HT-29 (cell line): ENCODE measurements around the gene ZBTB46. TPM values are rescaled to one million over a fixed set of nuclear protein-coding genes. Genes with fewer than 3 reads are reported as not detected.
A peak's percentile ranks its signal among the peaks of the same experiment; 100 is the strongest.

ENCODE experiments used
- DNase-seq: peaks from one replicate; pipeline ENCODE4 v3.0.0-alpha.2; 2015; ENCODE audit warnings: low spot score
- total RNA-seq: library from RNA; depleted of rRNA; stranded (reverse); fragments of >200 nt; shearing (Covaris generic); gene quantifications from 2 replicates; pipeline ENCODE4 v1.2.3, GENCODE V29; 2014

The ZBTB46 gene
- total RNA-seq, 1 experiment from 2014 or later = 3.3 TPM

DNA sequence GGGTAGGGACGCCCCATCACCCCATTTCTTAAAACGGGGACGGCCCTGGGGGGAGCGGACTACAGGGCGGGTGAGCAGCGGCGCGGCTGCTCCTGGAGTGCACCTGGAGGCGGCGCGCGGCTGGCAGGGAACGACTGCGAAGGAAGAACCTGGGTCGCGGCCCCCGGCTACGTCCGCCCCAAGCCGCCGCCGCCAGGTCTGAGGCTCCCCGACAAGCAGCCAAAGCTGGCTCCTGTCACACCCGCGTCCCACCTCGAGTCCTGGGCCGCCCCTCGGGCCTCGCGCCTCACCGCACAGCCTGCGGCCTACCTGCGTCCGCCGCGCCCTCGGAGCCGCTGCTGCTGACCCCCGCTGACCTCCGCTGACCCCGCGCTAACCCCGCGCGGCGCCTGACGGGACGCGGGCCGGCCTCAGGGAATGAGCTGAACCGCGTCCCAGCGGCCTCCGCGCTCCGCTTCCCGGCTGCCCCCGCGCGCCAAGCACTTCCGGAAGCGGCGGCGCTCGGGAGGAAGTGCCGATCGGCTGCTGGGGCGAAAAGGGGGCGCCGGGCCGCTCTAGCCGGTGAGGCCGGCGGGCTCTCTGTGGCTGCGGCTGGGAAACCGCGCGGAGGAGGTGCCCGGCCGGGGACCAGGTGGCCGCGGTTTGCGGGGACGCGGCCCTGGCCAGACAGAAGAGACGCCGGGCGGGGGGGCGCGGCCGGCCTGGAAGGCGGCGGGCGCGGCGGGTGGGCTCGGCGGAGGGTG lies 123.3 kb downstream of the ZBTB46 start, which contains the start of the genes ARFRP1 and ZGPAT:
Gene ARFRP1, minus strand, starts transcription at position 419 of the 743 bp plus-strand sequence. CDS start 885 bp downstream, outside the sequence.
Gene ZGPAT, plus strand, starts transcription at position 482 of the 743 bp plus-strand sequence. CDS start 542 bp downstream, outside the sequence.
- DNase-seq = peak; percentile 92

DNA sequence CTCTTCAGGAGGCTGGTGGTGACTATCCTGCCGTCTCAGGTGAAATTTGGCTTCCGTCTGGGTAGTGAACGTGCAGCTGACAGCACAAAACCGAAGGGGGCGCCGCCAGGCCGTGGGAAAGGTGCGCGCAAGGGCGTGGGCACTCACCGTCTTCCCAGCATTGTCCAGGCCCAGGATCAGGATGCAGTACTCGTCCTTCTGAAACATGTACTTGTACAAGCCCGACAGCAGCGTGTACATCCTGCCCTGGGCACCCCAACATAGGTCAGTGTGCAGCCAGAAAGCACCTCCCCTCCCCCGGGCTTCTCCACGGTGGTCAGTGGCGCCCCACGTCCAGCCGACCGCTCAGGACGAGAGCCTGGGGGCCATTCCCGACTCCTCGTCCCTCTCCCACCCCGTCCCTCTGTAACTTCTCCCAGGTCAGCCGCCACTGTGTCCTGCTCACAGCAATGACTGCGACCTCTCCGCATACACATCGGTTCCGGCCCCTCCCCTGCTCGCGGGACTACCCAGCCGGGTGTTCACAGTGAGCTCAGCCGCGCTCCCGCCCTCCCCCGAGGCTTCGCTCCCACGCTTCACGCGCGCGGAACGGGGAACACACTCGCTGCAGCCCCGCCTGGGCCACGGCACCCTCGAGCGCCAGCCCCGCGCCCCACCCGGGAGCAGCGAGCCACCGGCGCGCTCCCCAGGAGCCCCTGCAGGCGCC lies 124.1 kb downstream of the ZBTB46 start:
- DNase-seq = peak; percentile 86

DNA sequence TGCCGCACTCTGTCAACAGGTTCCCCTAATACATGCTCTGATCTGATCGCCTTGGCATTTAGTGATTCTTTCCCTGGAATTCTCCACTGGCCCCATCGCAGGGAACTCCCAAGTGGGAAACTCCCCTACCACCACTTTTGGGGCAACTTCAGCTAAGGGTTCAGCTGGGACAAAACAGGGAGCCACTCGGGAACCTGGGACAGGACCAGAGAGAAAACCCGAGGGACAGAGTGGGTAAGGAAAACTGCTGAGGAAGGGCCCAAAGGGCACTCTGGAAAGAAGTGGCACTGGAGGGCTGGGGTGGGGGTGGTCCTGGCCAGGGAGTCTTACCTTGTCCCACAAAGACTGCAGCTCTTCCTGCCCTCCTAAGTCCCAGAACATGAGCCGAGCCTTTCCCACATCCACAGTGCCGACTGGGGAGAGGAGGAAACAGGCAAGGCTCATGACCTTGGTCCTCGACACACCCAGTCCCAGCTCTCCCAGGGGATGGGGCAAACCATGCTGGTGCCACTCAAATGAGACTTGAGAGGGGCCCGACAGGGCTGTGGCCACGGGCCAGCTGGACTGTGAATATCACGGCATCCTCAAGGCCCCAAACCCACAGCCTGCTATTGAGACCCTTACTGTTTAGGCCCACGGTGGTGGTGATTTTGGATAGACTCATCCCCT lies 124.9 kb downstream of the ZBTB46 start:
- DNase-seq = no peak

DNA sequence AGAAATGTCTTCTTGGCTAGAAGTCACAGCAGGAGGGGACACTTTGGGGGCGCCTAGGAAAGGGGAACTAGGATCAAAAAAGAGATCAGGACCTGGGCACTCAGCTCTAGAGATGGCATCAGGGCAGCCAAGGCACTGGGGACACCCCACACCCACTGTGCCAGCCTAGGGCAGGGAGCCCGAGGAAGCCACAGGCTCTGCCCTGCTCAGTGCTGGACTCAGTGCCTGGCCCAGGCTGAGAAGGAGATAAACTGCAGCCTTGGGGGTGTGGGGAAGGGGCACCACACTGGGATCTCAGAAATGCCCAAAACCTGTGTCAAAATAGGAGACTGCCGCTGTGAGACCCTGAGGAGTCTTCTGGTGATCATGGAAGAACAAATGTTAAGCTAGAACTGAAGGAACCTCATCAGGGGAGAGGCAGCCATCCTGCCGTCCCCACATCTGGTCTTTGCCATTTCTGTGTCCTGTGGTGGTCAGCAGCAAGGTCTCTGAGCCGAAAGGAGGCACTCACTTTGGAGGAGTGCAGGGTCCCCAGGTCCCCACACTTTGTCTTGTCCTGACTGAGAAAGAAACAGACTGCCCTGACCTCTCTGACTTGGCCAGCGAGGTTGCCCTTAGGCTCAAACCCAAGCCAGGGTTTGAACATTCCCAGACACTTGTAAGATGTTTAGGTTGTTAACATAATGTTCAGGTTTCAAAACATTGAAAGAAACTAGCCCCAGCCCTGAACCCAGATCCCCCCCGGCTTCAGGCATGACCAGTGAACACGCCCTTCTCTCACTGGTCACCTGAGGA lies 125.6 kb downstream of the ZBTB46 start:
- no peak for DNase-seq

DNA sequence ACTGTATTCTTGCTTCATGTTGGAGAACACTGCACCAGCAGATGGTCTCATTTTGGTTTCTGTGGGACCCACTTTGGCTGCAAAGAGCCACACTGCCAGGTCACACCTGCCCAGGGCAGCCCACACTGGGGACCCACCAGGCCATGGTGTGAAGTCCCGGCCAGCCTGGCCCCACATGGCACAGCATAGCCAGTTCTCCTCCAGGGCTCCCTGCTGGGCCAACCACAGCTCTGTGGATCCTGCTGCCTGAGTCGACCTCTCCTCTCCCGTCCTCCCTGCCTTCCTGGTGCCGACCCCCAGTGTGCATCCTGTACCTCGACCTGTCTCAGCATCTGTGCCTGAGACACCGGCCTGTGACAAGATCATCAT lies 126.3 kb downstream of the ZBTB46 start:
- DNase-seq = no peak

DNA sequence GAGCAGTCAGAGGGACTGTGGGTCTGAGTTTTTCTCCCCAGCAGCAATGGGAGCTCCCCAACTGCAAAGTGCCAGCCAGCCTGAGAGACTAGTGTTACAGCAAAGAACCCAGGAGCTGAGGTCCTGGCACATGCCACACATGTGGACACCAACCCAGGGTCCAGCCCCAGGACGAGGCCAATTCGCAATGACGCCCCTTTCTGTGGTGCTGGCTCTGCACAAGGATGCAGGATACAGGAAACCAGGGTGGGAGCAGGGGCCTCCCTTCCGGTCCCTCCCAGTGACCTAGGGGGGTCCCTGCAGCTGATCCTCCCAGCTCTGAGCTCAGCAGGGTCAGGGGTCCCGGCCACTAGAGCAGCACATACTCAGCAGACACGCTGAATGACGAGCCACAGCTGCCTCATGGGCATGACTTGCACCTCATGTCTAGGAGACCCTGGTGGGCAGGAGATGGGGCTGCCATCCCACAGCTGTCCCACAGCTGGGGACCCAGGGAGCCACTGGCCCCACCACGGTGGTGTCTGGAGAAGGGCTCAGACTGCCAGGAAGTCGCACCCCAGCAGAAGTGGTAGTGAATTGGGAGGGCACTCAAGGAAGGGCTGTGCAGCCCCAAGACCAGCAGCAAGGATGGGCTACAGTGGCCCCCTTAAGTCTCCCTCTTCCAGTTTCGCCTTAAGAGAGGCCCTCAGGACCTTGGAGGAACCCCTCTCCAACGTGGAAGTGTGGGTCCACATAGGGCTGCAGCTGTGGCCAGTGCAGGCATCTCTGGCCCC lies 126.9 kb downstream of the ZBTB46 start:
- no peak for DNase-seq

DNA sequence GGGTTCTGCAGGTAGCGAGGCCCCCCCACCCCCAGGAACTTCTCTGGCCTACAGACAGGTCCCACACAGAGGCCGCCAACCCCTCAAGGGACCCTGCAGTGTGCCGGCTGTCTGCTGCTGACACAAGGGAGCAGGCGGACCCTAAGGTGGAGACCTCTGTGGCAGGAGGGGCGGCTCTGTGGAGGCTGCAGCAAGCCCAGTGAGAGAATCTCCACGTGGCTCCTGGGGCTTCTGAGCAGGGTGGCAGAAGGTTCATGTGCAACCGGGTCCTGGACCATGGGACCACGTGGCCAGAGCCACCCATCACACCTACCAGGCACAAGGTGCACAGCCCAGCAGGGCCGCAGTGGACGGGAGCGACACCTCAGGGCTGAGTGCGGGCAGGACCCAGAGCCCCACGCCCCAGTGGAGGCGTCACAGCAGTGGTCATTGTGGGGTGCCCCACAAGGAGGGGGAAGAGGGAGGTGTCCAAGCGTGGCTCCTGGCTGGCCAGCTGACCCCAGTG lies 127.5 kb downstream of the ZBTB46 start:
- no peak for DNase-seq

DNA sequence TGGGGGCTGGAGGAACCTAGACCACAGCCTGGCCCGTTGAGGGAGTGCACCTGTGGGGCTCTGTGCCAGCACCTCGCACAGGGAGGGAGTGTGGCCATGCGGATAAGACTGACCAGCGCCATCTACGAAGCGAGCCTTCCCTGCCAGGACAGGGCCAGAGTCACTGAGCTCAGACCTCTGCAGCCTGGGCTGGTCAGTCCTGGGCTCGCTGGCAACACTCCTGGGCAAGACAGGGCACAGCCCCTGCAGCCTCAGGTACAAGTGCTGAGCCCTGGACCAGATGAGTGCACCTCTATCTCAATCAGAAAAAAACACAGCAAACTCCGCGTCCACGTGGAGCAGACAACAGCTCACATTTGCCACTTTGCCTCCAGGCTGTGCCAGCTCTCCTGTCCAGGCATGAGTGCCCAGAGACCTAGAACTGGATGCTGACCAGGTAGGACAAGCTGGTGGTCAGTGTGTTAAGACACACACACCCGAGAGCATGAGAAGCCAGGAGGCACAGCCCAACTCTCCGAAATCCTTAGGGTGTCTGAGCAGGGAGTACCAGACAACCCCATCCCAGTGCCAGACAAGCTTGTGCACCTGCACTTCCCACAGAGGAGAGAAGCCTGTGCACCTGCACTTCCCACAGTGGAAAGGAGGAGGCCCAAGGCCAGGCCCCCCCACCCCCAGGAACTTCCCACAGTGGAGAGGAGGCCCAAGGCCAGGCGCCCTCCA lies 128.2 kb downstream of the ZBTB46 start:
- DNase-seq = no peak

DNA sequence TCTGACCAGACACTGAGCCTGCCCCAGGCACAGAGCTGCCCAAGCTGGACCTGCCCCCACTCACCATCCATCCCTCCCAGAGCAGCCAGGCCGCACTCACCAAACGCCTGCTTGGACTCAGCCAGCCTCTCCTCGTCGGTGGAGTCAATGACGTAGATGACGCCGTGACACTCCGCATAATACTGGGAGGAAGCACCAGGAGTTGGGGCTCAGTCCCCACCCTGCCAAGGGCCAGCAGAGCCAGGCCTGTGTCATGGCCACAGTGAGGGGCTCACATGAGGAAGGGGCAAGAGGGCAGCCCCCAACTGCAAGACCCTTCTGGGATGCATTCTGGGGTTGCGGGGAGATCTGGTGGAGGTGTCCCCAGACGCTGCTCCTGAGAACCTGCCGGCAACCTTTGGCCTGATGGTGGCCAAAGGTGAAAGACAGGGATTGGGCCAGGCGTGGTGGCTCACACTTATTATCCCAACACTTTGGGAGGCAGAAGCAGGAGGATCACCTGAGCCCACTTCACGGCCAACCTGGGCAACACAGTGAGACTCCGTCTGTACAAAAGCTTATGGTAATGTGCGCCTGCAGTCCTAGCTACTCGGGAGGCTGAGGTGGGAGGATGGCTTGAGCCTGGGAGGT lies 128.9 kb downstream of the ZBTB46 start:
- DNase-seq = no peak

DNA sequence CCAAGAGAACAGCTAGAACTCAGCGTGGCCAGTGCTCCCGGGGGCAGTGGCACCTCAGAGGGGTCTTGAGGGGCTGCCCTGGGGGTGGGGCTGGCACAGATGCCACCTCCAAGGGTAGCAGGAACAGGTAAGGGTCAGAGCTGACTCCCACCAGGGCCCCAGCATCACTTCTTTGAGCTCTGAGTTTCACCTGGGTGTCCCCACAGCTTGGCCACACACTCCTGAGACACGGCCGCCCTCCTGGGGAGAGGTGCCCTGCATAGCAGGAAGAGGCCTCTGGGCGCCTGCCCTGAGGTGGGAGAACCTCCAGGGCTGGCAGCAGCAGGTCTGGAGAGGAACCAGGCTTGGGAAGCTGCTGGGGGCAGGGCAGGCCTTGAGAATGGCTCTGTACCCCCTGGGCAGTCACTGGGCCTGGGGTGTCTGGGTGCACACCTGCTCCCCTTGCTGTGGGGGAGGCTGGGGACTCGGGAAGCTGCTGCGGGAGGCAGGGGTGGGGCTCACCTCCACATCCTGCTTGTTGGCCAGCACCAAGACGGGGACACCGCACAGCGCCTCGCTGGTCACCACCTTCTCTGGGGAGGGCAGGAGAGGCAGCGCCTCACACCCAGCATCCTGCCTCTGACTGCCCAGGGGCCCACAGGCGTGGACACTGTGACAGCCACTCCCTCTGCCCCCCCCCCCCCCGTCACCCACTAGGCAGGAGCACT lies 129.6 kb downstream of the ZBTB46 start:
- DNase-seq = no peak

DNA sequence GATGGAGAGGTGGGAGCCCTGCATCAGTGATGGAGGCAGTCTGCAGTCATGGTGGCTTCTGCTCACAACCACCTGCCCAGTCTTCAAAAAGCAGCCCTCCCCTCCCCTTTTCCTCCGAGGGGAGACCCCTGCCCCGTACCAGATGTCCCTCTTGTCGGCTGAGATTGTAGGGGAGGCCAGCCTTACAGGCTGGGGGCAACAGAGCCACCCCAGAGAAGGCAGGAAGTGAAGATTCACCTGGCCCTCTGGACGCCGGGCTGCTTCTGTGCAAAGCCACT lies 130.1 kb downstream of the ZBTB46 start:
- DNase-seq = no peak

DNA sequence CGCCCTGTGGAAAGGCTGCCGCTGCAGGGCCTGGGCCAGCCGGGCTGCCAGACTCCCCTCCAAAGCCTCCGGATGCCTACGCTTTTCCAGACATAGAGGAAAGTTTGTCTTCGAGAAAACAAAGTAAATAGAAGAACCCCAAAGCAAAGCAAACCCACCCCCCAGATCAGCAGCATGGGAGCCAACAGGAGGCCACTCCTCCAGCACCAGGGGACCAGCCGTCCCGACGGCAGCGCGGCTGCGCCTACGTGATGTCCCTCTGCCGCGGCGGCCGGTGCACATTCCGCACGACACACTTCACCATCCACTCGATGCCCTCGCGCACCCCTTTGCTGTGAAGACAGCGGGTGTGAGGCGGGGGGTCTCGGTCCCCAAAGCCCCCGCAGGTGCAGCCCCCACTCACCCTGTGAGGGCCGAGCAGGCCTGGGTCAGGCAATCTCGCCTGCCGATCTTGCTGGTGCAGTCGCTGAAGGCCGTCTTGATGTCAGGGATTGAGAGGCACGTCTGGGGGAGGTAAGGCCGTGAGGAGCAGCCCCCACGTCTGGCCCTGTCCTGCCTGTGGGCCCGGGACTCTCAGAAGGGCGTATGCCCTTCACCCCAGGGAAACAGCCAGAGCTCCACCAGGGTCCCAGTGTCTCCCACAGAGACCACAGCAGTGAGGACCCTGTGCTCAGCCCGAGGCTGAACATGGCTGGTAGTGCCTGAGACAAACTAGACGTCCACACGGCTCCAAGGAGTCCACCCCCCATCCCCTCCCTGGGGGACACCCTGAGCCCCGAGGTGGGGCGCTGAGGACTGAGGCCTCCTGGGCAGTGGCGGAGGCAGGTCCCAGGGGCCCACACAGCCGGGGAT lies 130.6 kb downstream of the ZBTB46 start:
- DNase-seq = no peak

DNA sequence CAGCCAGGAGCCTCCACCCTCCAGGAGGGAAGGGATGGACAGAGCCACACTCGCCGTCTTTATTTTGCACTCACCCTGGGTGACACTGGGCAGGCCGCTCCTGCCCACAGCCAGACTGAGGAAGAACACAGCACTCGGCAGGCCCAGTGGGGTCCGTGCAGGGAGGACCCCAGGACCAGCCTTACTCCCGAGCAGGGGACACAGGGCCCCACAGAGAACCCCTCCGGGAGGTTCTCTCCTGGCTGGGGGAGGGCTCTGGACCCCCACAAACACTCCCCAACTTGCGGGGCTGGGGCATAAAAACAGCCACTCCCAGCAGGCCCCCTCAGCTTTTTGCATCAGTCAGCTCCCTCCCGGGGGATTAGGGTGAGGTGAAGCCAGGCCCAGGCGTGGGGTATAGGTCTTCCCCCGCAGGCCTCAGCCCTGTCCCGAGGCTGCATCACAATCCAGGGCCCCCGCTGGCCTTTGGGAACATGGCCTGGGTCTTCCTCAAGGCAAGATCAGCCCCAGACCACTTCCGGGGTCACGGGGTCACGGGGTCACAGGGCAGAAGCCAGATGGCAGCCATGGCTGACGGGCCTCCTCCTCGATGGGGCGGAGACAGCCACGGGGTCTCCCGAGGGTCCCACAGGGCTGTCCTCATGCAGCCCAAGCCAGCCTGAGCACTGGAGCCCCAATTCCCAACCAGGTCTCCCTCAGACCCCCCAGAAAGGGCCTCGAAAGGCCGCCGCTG lies 131.4 kb downstream of the ZBTB46 start:
- DNase-seq = no peak

DNA sequence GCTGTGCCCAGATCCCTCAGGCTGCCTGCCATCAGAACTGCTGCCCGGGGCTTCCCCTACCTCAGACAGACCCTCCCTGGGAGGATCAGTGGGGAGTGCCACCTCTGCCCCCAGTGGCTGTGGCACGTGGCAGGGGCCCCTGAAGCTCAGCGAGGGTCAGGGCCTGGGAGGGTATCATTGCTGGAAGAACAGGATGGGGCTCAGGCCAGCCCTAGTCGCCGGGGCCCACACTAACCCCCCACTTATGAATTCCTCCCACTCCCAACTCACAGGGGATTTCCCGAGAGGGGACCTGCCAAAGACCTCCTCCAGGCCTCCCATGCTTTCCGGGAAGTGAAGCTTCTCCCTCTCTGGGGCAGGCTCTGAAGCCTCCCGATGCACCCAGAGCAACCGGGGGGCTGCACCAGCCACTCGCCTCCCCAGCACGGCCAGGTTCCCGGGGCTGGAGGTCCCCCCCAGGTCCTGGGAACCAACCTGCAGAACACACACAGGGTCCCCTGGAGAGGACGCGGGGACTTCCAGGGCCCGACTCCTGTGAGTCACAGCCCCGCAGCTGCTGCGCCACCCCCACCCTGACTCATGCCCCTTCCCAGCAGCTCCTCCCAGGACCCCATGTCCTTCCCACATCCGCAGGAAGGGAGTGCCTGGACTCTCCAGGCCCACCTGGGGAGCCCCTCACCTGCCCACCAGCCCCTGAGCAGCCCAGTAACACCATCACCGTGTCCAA lies 132.2 kb downstream of the ZBTB46 start:
- peak; percentile 62 for DNase-seq

DNA sequence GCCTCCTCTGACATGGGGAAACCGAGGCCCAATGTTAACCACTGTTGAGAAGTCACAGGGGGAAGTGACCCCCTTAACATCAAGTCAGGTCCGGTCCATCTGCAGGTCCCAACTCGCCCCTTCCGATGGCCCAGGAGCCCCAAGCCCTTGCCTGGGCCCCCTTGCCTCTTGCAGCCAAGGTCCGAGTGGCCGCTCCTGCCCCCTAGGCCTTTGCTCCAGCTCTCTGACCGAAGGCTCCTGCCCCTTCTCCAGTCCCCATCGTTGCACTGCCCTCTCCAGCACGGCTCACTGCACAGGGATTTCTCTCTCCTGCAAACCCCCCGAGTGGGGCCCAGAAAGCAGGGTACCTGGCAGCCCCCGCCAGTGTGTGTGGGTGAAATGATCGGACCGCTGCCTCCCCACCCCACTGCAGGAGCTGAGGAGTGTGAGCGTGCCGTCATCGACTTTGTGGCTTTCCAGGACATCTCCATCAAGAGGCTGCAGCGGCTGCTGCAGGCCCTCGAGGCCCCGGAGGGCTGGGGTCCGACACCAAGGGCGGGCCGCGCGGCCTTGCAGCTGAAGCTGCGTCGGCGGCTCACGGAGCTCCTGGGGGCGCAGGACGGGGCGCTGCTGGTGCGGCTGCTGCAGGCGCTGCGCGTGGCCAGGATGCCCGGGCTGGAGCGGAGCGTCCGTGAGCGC lies 133.1 kb downstream of the ZBTB46 start:
- DNase-seq = no peak

DNA sequence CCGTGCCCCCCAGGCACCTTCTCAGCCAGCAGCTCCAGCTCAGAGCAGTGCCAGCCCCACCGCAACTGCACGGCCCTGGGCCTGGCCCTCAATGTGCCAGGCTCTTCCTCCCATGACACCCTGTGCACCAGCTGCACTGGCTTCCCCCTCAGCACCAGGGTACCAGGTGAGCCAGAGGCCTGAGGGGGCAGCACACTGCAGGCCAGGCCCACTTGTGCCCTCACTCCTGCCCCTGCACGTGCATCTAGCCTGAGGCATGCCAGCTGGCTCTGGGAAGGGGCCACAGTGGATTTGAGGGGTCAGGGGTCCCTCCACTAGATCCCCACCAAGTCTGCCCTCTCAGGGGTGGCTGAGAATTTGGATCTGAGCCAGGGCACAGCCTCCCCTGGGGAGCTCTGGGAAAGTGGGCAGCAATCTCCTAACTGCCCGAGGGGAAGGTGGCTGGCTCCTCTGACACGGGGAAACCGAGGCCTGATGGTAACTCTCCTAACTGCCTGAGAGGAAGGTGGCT lies 133.7 kb downstream of the ZBTB46 start:
- no peak for DNase-seq
